ENCODE results near the gene ROPN1. TPM values are rescaled to one million over a fixed set of nuclear protein-coding genes. Genes with fewer than 3 reads are reported as not detected.
"Not testable (repeated sequence)": the region's sequence is repeated elsewhere in the genome, so short reads cannot be mapped to it uniquely, and the experiment has no call there.

ROPN1 gene
- total RNA-seq, 3 donors from 2014 or later: not detected

GRCh38 chr3:123979525-123980501 lies 12.1 kb downstream of the ROPN1 start:
- H3K4me3 Mint-ChIP-seq; H3K9me3 Mint-ChIP-seq; H3K4me1 Mint-ChIP-seq (ENCODE audit: low read depth); H3K36me3 Mint-ChIP-seq (ENCODE audit: insufficient read depth): not testable (repeated sequence)
- H3K27me3 Mint-ChIP-seq (ENCODE audit: low read depth): peaks cover 38% of the 10 kb centered on the region
- ATAC-seq (peak; percentile 87), DNase-seq (peak; percentile 6)

- peaks cover 34% of the 10 kb centered on the region for H3K27me3 Mint-ChIP-seq (ENCODE audit: low read depth)
- not testable (repeated sequence) for H3K36me3 Mint-ChIP-seq (ENCODE audit: insufficient read depth); ATAC-seq; H3K4me1 Mint-ChIP-seq (ENCODE audit: low read depth); H3K4me3 Mint-ChIP-seq; DNase-seq; H3K9me3 Mint-ChIP-seq
These were observed 15.0 kb downstream of the ROPN1 start for GRCh38 chr3:123976904-123977303.

- peaks cover 33% of the 10 kb centered on the region for H3K27me3 Mint-ChIP-seq (ENCODE audit: low read depth)
- H3K4me3 Mint-ChIP-seq; H3K36me3 Mint-ChIP-seq (ENCODE audit: insufficient read depth); H3K9me3 Mint-ChIP-seq; DNase-seq; ATAC-seq; H3K4me1 Mint-ChIP-seq (ENCODE audit: low read depth): not testable (repeated sequence)
These were observed 15.6 kb downstream of the ROPN1 start for GRCh38 chr3:123976181-123976898.

- H3K4me1 Mint-ChIP-seq (ENCODE audit: low read depth); H3K9me3 Mint-ChIP-seq; DNase-seq: not testable (repeated sequence)
These were observed 16.9 kb downstream of the ROPN1 start for GRCh38 chr3:123975030-123975429.

DNA sequence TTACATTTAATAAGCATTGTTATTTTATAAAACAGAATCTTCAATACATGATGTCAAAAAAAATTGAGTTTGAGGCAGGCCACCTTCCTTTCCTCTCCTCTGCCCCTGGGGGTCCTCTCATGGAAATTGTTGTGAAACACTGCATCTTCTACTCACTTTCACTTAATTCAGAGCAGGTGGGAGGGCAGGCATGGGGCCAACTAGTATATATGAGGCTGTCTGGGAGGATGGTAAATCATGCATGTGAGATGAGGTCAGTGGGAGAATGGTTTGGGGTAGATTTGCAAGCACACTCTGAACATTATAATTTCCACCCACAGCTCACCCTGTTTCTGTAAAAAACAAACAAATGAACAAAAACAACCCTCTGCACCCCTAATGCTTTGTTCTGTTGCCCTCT lies 20.5 kb downstream of the ROPN1 start:
- Mint-ChIP-seq H3K36me3 (ENCODE audit: insufficient read depth) (no peaks in the 10 kb centered on the region), H3K9me3 (no peaks in the 10 kb centered on the region), H3K4me1 (ENCODE audit: low read depth) (no peaks in the 10 kb centered on the region), H3K4me3 (no peak overlapping the region), H3K27me3 (ENCODE audit: low read depth) (peaks cover 45% of the 10 kb centered on the region)
- ATAC-seq (no peak), DNase-seq (no peak)

More at GRCh38 chr3:123975030-123975429, 16.9 kb downstream of the ROPN1 start:
- peaks cover 27% of the 10 kb centered on the region for H3K27me3 Mint-ChIP-seq (ENCODE audit: low read depth)
- not testable (repeated sequence) for H3K36me3 Mint-ChIP-seq (ENCODE audit: insufficient read depth); ATAC-seq; H3K4me3 Mint-ChIP-seq

GRCh38 chr3:123967260-123967659 lies 24.7 kb downstream of the ROPN1 start:
- H3K9me3 Mint-ChIP-seq; H3K4me1 Mint-ChIP-seq (ENCODE audit: low read depth); H3K36me3 Mint-ChIP-seq (ENCODE audit: insufficient read depth); DNase-seq; ATAC-seq; H3K4me3 Mint-ChIP-seq: not testable (repeated sequence)
- H3K27me3 Mint-ChIP-seq (ENCODE audit: low read depth): peaks cover 37% of the 10 kb centered on the region

- ATAC-seq: peak; percentile 48 to 54
- H3K36me3 Mint-ChIP-seq (ENCODE audit: insufficient read depth); H3K9me3 Mint-ChIP-seq; H3K4me1 Mint-ChIP-seq (ENCODE audit: low read depth); H3K4me3 Mint-ChIP-seq; DNase-seq: not testable (repeated sequence)
- peaks cover 36% of the 10 kb centered on the region for H3K27me3 Mint-ChIP-seq (ENCODE audit: low read depth)
These were observed 25.1 kb downstream of the ROPN1 start for GRCh38 chr3:123966799-123967198.

GRCh38 chr3:123964793-123965192 lies 27.1 kb downstream of the ROPN1 start:
- H3K4me1 Mint-ChIP-seq (ENCODE audit: low read depth); ATAC-seq; H3K4me3 Mint-ChIP-seq; H3K36me3 Mint-ChIP-seq (ENCODE audit: insufficient read depth); DNase-seq; H3K9me3 Mint-ChIP-seq: not testable (repeated sequence)
- peaks cover 24% of the 10 kb centered on the region for H3K27me3 Mint-ChIP-seq (ENCODE audit: low read depth)

GRCh38 chr3:123961508-123961856 lies 30.4 kb downstream of the ROPN1 start:
- H3K4me3 Mint-ChIP-seq: peak overlapping the region; percentile 93
- H3K36me3 Mint-ChIP-seq (ENCODE audit: insufficient read depth): no peaks in the 10 kb centered on the region
- H3K9me3 Mint-ChIP-seq: no peaks in the 10 kb centered on the region
- H3K27me3 Mint-ChIP-seq (ENCODE audit: low read depth): peaks cover 2% of the 10 kb centered on the region
- no peak for DNase-seq
- ATAC-seq: no peak
- peaks cover 24% of the 10 kb centered on the region for H3K4me1 Mint-ChIP-seq (ENCODE audit: low read depth)

- H3K9me3 Mint-ChIP-seq: no peaks in the 10 kb centered on the region
- H3K4me3 Mint-ChIP-seq: peak within 1 kb of the TSS; percentile 93
- H3K4me1 Mint-ChIP-seq (ENCODE audit: low read depth): peaks cover 24% of the 10 kb centered on the region
These were observed 31.0 kb downstream of the ROPN1 start, which contains the start of gene CCDC14 for GRCh38 chr3:123960781-123961507. TSS of gene CCDC14 (minus strand) at chr3:123961229. CDS start at chr3:123961173, 56 bp downstream.

DNA sequence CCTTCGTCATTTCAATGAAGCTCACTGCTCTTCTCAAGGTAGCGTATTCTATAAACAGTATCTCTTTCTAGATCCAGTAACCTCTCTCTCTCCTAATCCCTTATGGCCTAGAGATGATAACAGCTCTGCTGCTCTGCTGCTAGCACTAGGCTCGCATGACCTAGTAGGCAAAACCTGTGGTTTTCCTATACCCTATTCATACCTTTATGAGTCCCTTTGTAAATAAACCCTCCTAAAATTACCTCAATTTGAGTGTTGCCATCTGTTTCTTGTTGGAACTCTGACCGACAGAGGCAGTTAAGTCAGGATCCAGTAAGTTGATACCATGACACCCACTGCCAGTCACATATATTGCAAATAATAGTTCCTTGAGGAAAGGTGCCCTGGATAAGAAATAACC lies 38.2 kb downstream of the ROPN1 start:
- H3K9me3 Mint-ChIP-seq: no peaks in the 10 kb centered on the region
- peaks cover 9% of the 10 kb centered on the region for H3K4me1 Mint-ChIP-seq (ENCODE audit: low read depth)
- H3K4me3 Mint-ChIP-seq: no peak overlapping the region
- DNase-seq: no peak
- no peak for ATAC-seq
- H3K27me3 Mint-ChIP-seq (ENCODE audit: low read depth): no peaks in the 10 kb centered on the region
- peaks cover 25% of the 10 kb centered on the region for H3K36me3 Mint-ChIP-seq (ENCODE audit: insufficient read depth)

More at GRCh38 chr3:123960781-123961507, 31.0 kb downstream of the ROPN1 start, which contains the start of gene CCDC14:
- no peaks in the 10 kb centered on the region for H3K36me3 Mint-ChIP-seq (ENCODE audit: insufficient read depth)
- ATAC-seq (peak; percentile 97 to 98), DNase-seq (peak; percentile 60)
- peaks cover 2% of the 10 kb centered on the region for H3K27me3 Mint-ChIP-seq (ENCODE audit: low read depth)

DNA sequence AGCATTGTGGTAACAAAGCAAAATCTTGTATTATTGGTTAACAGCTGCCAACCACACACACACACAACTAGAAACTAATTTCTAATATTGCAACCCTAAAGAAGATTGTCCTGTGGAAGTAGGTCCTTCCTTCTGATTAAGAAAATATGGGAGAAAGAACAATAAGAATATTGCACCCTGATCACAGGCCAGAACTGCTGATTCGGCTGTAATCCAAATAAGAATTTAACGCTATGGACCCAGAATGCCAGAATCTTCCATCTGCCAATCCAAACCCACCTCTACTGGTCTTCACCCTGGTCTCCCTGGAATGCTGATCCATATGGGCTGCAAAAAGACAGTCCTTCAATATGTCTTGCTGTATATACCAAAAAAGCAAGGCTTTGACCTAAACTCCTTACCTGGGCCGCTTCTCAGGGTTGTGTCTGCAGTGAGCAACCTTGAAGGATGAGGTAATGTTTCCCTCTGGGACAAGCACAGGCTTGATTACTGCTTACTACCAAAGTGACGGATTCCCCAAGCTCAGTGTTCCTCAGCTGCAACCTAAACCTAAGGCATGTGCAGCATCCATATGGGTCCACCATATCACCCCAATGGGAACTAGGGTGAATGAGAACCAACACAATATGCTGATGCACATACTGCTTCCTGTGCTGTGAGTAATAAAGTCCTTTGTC lies 38.9 kb downstream of the ROPN1 start:
- Mint-ChIP-seq H3K9me3 (no peaks in the 10 kb centered on the region), H3K4me3 (no peak overlapping the region), H3K36me3 (ENCODE audit: insufficient read depth) (peaks cover 25% of the 10 kb centered on the region), H3K4me1 (ENCODE audit: low read depth) (peaks cover 2% of the 10 kb centered on the region), H3K27me3 (ENCODE audit: low read depth) (no peaks in the 10 kb centered on the region)
- no peak for DNase-seq
- no peak for ATAC-seq

DNA sequence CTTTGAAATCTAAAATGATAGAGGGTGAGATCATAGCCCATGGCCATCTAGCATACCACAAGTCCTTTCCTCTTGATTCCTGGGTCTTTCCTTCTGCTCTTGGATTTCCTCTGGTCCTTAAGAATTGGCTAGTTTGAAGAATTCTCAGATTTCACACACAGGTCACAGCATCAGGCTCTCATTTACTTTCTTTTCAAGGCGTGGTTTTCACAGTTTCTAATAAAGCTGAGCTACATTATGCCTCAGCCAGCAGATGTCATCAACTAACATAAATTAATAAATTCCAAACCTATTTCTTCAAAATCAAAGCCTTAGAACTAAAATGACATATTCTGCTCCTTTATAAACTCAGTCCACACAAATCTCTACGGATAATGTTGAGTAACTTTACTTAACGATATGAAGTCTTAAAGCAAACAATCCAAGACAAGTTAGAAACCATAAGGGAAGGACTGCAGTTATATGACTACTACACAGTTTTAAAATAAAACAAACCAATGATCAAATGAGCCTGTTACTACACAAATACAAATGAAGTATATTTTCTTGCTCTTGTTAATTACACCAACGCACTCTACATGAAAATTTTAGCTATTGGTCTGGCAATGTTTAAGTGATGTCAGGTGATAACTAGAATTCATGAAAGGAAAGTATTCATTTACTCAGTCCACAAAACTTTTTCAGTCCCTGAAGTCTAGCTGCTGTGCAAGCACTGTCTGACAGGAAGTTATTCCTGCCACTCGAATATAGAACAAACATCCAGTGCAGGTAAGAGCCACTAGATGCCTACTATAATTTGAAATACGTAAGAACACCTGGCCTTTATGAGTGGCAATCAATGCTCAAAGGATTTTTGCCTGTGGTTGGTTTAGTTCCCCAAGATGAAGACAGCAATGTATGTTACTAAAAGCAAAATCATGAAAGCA lies 40.1 kb downstream of the ROPN1 start:
- Mint-ChIP-seq H3K36me3 (ENCODE audit: insufficient read depth) (peaks cover 28% of the 10 kb centered on the region), H3K9me3 (no peaks in the 10 kb centered on the region), H3K27me3 (ENCODE audit: low read depth) (no peaks in the 10 kb centered on the region), H3K4me1 (ENCODE audit: low read depth) (no peaks in the 10 kb centered on the region), H3K4me3 (no peak overlapping the region)
- DNase-seq (no peak), ATAC-seq (no peak)

All from activated T-cell treated with anti-CD3 and anti-CD28 coated beads, Interleukin-2, amount 50 U/mL, for 4 hours (primary cell).